GM12892 (cell line): Measurements from ENCODE around the gene ALKAL2.

Experiments
- POLR2A ChIP-seq: IDR thresholded peaks from 2 replicates; pipeline ENCODE4 v1.6.1; 2011; ENCODE audit warnings: low read depth, low read length, control low read depth
- POLR2AphosphoS5 ChIP-seq: IDR thresholded peaks from 2 replicates; pipeline ENCODE4 v1.6.1; 2011; ENCODE audit warnings: low read depth, low read length, control low read depth

DNA sequence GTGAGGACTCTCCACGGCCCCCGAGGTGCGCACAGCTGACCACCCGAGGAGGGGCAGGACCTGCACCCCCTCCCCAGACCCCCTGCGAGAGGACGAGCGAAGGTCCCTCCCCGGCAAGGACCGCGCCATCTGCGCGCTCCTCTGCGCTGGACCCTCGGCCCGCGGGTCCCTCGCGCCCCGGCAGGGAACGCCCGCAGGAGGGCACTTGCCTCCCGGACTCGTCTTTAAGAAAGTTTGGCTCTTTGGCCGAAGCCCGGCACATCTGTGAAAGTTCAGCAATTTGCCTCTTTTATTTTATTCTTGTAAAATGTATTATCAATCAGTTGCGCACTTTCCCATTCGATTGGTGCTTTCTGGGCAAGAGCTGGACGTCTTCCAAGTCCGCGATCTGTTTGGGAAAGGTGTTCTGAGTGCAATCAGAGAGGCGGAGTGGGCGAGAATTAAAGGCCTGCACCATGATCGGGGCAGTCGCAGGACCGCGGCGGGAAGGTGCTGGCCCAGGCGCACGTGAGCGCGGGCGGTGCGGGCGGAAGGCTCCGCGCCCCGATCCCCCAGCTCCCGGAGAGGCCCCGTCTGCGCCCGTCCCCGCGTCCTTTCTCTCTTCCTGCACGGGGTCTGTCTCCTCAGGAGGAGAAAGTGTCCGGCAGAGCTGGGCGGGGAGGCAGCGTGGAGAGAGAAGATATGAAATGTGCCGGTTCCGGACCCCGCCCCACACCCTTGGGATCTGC is 1.6 kb upstream of the ALKAL2 start:
- TF ChIP-seq POLR2AphosphoS5 = no peak
- TF ChIP-seq POLR2A = no peak
